Measurements from ENCODE around the gene PDCL2.
A peak's percentile ranks its signal among the peaks of the same experiment; 100 is the strongest.
"Not testable (repeated sequence)": the region's sequence is repeated elsewhere in the genome, so short reads cannot be mapped to it uniquely, and the experiment has no call there.

Gene PDCL2

GRCh38 chr4:55588160-55588559 lies 3.9 kb downstream of the PDCL2 start:
- no peak for DNase-seq (ENCODE audit: low spot score)

GRCh38 chr4:55582773-55583172 lies 9.3 kb downstream of the PDCL2 start:
- DNase-seq (ENCODE audit: low spot score), result not testable (repeated sequence)

- DNase-seq (ENCODE audit: low spot score), result no peak
These were observed 13.6 kb downstream of the PDCL2 start for GRCh38 chr4:55578341-55579010.

GRCh38 chr4:55575513-55575912 lies 16.5 kb downstream of the PDCL2 start:
- no peak for DNase-seq (ENCODE audit: low spot score)

GRCh38 chr4:55574252-55574651 lies 17.8 kb downstream of the PDCL2 start:
- DNase-seq (ENCODE audit: low spot score), result no peak

GRCh38 chr4:55571806-55572205 lies 20.2 kb downstream of the PDCL2 start:
- no peak for DNase-seq (ENCODE audit: low spot score)

- DNase-seq (ENCODE audit: low spot score), result no peak
These were observed 23.0 kb downstream of the PDCL2 start for GRCh38 chr4:55568905-55569504.

GRCh38 chr4:55561889-55562288 lies 30.2 kb downstream of the PDCL2 start:
- peak; percentile 33 for DNase-seq (ENCODE audit: low spot score)

GRCh38 chr4:55560096-55560495 lies 31.9 kb downstream of the PDCL2 start:
- no peak for DNase-seq (ENCODE audit: low spot score)

GRCh38 chr4:55554453-55555030 lies 37.5 kb downstream of the PDCL2 start:
- peak; percentile 26 for DNase-seq (ENCODE audit: low spot score)

- peak; percentile 18 for DNase-seq (ENCODE audit: low spot score)
These were observed 38.4 kb downstream of the PDCL2 start for GRCh38 chr4:55553441-55554201.

- not testable (repeated sequence) for DNase-seq (ENCODE audit: low spot score)
These were observed 40.1 kb downstream of the PDCL2 start for GRCh38 chr4:55551964-55552363.

GRCh38 chr4:55549888-55550287 lies 42.2 kb downstream of the PDCL2 start:
- DNase-seq (ENCODE audit: low spot score), result no peak

GRCh38 chr4:55547918-55548317 lies 44.1 kb downstream of the PDCL2 start:
- no peak for DNase-seq (ENCODE audit: low spot score)

GRCh38 chr4:55547466-55547770 lies 44.6 kb downstream of the PDCL2 start:
- DNase-seq (ENCODE audit: low spot score), result peak; percentile 69

- peak; percentile 90 for DNase-seq (ENCODE audit: low spot score)
These were observed 45.1 kb downstream of the PDCL2 start, which contains the start of gene CLOCK for GRCh38 chr4:55546756-55547465. CLOCK (minus strand) TSS chr4:55546909; CDS start chr4:55482785, 64,124 bp downstream.

- DNase-seq (ENCODE audit: low spot score), result no peak
These were observed 45.6 kb downstream of the PDCL2 start for GRCh38 chr4:55546506-55546755.

- DNase-seq (ENCODE audit: low spot score), result peak; percentile 78
These were observed 46.2 kb downstream of the PDCL2 start for GRCh38 chr4:55545641-55546505.

- DNase-seq (ENCODE audit: low spot score), result no peak
These were observed 46.9 kb downstream of the PDCL2 start for GRCh38 chr4:55545151-55545550.

- DNase-seq (ENCODE audit: low spot score), result no peak
These were observed 48.2 kb downstream of the PDCL2 start for GRCh38 chr4:55543858-55544257.

- no peak for DNase-seq (ENCODE audit: low spot score)
These were observed 51.8 kb downstream of the PDCL2 start for GRCh38 chr4:55540271-55540670.

GRCh38 chr4:55539658-55540057 lies 52.4 kb downstream of the PDCL2 start:
- DNase-seq (ENCODE audit: low spot score), result no peak
